Heart right ventricle (tissue), 16 donors: ENCODE results near the gene MAT2B. TPM values are rescaled to one million over a fixed set of nuclear protein-coding genes. Genes with fewer than 3 reads are reported as not detected.

Experiments used
- ATAC-seq, 8 donors: fragments of 200-7000 bp; cut with Tn5 transposase; one replicate each; pipeline ENCODE4 v1.9.1; 2020; ENCODE audit warnings: mild to moderate bottlenecking in 8 of 8, moderate library complexity in 8 of 8, moderate number of reproducible peaks in 1 of 8
- DNase-seq, 2 donors: peaks; one replicate each; pipeline ENCODE4 v3.0.0-alpha.2; 2020
- H3K27ac ChIP-seq, 10 donors: fragments of 200-600 bp; sonication (generic) in 2 of 10; one replicate each; pipeline versions ENCODE4 v1.5.0 to v1.8.0; 2020 to 2022; ENCODE audit warnings: mild to moderate bottlenecking in 3 of 10
- H3K27me3 ChIP-seq, 7 donors: fragments of 200-600 bp; one replicate each; pipeline ENCODE4 v1.8.0; 2021 to 2022; ENCODE audit warnings: mild to moderate bottlenecking in 2 of 7
- H3K36me3 ChIP-seq, 9 donors: fragments of 200-600 bp; sonication (generic) in 1 of 9; one replicate each; pipeline versions ENCODE4 v1.5.0 to v1.8.0; 2020 to 2022; ENCODE audit warnings: mild to moderate bottlenecking in 2 of 9
- H3K4me1 ChIP-seq, 9 donors: fragments of 200-600 bp; sonication (generic) in 1 of 9; one replicate each; pipeline versions ENCODE4 v1.5.0 to v1.8.0; 2020 to 2022; ENCODE audit warnings: mild to moderate bottlenecking in 4 of 9
- H3K4me3 ChIP-seq, 10 donors: fragments of 200-600 bp; sonication (generic) in 2 of 10; one replicate each; pipeline versions ENCODE4 v1.5.0 to v1.8.0; 2020 to 2022; ENCODE audit warnings: mild to moderate bottlenecking in 7 of 10, moderate library complexity in 2 of 10
- H3K9me3 ChIP-seq, 11 donors: fragments of 200-600 bp in 10 of 11; sonication (generic) in 2 of 11; one replicate each; pipeline versions ENCODE4 v1.5.0 to v1.8.0; 2013 to 2022; ENCODE audit warnings: mild to moderate bottlenecking in 2 of 11, control low read depth in 1 of 11, moderate library complexity in 1 of 11
- CTCF ChIP-seq, 9 donors: fragments of 200-600 bp; sonication (generic) in 2 of 9; IDR thresholded peaks; one replicate each; pipeline versions ENCODE4 v1.5.0 to v1.8.0; 2021 to 2022; ENCODE audit warnings: antibody characterized with exemption in 9 of 9, mild to moderate bottlenecking in 5 of 9, moderate library complexity in 1 of 9
- WGBS, 2 donors: extraction: QIAGEN DNeasy Blood & Tissue Kit; methylation state at CpG; one replicate each; pipeline ENCODE4 v1.1.7; 2013; ENCODE audit warnings: inconsistent platforms in 1 of 2; 5-methylcytosine and 5-hydroxymethylcytosine counted together
- intact Hi-C, 10 donors: fragments of 100-400 bp; cut with DNase I; formaldehyde crosslinking; loops; one replicate each; pipeline versions ENCODE4 v1.11.1 to v1.14.2; 2022
- long read RNA-seq, 3 donors: library from polyadenylated mRNA; unstranded; transcript quantifications; one replicate each; pipeline ENCODE4 v2.0.0, GENCODE V29; 2020 to 2021
- polyA plus RNA-seq, 2 donors: library from polyadenylated mRNA; stranded (reverse); fragments of 200-250 nt; gene quantifications; one replicate each; pipeline ENCODE4 v1.2.3, GENCODE V29; 2013
- total RNA-seq, 10 donors: library from RNA; stranded (reverse); fragmentation: NEBNext Ultra II Directional in 3 of 10; extraction: Animal tissue kit (Norgen Biotek cat#: 25700) in 3 of 10; gene quantifications; one replicate each; pipeline versions ENCODE4 v1.2.1 to v1.2.4, GENCODE V29; 2021 to 2023
- donor health status: Arrhythmogenic right ventricular cardiomyopathy.
- donor health status: ischemic (EF 13 %, LVEDD 7.1; RV severe dilation, severe dysfunction).
- donor health status: healthy with polysubstance abuse.
- donor health status: DM: no; HTN: yes; CAD: no.
- donor health status: DM: no; HTN: no; CAD: no.
- donor health status: ischemic (EF 25% LVEDD 6.9; RV normal size, moderate dysfunction).
- donor health status: ischemic (EF 25% LVEDD 5.7; RV mildly dilated, moderate dysfunction).
- donor health status: healthy.
- donor health status: DM: yes; HTN: yes; CAD: no.
- donor health status: Ischemic cardiomyopathy.
- donor health status: ischemic (EF 35%, LVEDD 5.7; RV mildly dilated, moderate dysfunction).
- donor health status: nonischemic (EF 11% LVEDD 7.7; RV severe dilation, severe dysfunction).
- donor health status: DM: yes; HTN: yes; CAD: no.
- donor health status: PGD.
- donor health status: ischemic (EF 29% LVEDD 5.4; RV normal size, mild dysfunction).
- donor health status: nonischemic (EF 23%, LVEDD 6.1; RV moderate dilation, normal function).

Gene MAT2B
- total RNA-seq (10 to 100 TPM; 48.4 to 63.2 (median 56.9) TPM), polyA plus RNA-seq (10 to 100 TPM; 22.9 to 34.6 TPM)
- long read RNA-seq, donor 1, transcript MAT2B-202 (7 exons, 2,103 nt) = major isoform, 98 of 115 reads
- long read RNA-seq, donor 1, transcript MAT2B-201 (7 exons, 2,226 nt) = minor isoform, 7 of 115 reads
- long read RNA-seq, donor 1, partial matches to known transcripts = 2 of 115 reads
- long read RNA-seq, donor 1, other reads (novel, unspliced or antisense) = 8 of 115 reads
- long read RNA-seq, donor 2, transcript MAT2B-202 (7 exons, 2,103 nt) = major isoform, 92 of 108 reads
- long read RNA-seq, donor 2, transcript MAT2B-201 (7 exons, 2,226 nt) = minor isoform, 8 of 108 reads
- long read RNA-seq, donor 2, partial matches to known transcripts = 1 of 108 reads
- long read RNA-seq, donor 2, other reads (novel, unspliced or antisense) = 6 of 108 reads
- long read RNA-seq, donor 3, transcript MAT2B-201 (7 exons, 2,226 nt) = minor isoform, 35 of 271 reads
- long read RNA-seq, donor 3, transcript MAT2B-202 (7 exons, 2,103 nt) = major isoform, 210 of 271 reads
- long read RNA-seq, donor 3, partial matches to known transcripts = 5 of 271 reads
- long read RNA-seq, donor 3, other reads (novel, unspliced or antisense) = 20 of 271 reads

DNA sequence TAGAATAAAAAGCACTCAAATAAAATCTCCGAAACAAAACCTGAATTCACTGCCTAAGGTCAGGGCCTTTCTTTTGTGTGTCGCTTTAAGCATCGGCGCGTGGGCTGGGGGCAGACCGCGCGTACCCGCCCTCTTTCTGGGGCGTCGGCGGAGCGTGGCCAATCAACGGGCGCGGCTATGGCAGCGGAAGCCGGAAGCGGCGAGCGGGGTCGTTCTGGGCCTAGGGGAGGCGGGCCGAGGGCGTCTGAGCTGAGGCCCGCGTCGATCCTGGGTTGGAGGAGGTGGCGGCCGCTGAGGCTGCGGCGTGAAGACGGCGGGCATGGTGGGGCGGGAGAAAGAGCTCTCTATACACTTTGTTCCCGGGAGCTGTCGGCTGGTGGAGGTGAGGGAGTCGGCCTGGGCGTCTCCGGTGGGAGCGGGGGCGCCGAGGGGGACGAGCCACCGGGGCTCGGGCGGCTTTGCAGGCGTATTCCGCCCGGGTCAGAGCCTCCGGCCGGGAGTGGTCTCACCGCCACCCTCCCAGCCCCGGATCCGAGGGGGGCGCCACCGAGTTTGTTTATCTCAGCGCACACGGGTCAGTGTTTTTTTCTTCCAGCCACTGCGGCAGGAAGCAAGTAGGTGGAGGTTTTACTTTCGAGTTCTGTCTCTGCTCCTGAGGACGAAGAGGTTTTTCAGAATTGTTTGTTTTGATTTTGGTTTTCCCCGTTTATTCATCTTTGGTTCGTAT is at the start of gene MAT2B:
Gene MAT2B, plus strand, starts transcription at position 252 of the 727 bp plus-strand sequence. Its CDS starts 68 bp downstream, at position 320.
- Histone ChIP-seq H3K27me3 (no peaks in the 10 kb centered on the region), H3K4me1 (peaks cover 6 to 65% (median 42%) of the 10 kb centered on the region in 9 donors), H3K9me3 (no peaks in the 10 kb centered on the region), H3K27ac (peak within 1 kb of the TSS; percentile 88 to 99 (median 94)), H3K36me3 (no peaks in the 10 kb centered on the region), H3K4me3 (peak within 1 kb of the TSS; percentile 59 to 90 (median 82))
- peak; percentile 12 to 77 (median 48) for TF ChIP-seq CTCF (IDR thresholded peaks at IDR 0.05)
- ATAC-seq (peak; percentile 97 to 99 (median 98)), DNase-seq (peak; percentile 96 to 97)
- WGBS, 2 donors = 0% methylated on average over 62 to 64 of the region's 64 CpGs
- intact Hi-C loops = loop anchor here in 6 of 10 donors (1.0 to 10.0 kb wide), 6 partner anchors 43 to 71 kb away; partner anchors contain the start of genes HMMR (in 5 of the 6), NUDCD2 (in 5 of the 6) and CCNG1 (in 3 of the 6)

- intact Hi-C loops = loop anchor here in 1 of 10 donors (10.0 kb wide), 1 partner anchor 49 kb away; the partner anchor contains the start of gene MAT2B
- no peak for ATAC-seq
- no peak for TF ChIP-seq CTCF (IDR thresholded peaks at IDR 0.05)
- Histone ChIP-seq H3K4me1 (peaks cover 6 to 25% (median 19%) of the 10 kb centered on the region in 9 donors), H3K4me3 (no peak overlapping the region), H3K27ac (no peak overlapping the region), H3K36me3 (peaks cover 0 to 58% (median 11%) of the 10 kb centered on the region in 9 donors), H3K27me3 (no peaks in the 10 kb centered on the region), H3K9me3 (no peaks in the 10 kb centered on the region)
- no peak for DNase-seq
- 89 to 92% methylated on average over 2 of the region's 2 CpGs for WGBS, 2 donors
These were observed 49.3 kb upstream of the MAT2B start for GRCh38 chr5:163456029-163456589.

DNA sequence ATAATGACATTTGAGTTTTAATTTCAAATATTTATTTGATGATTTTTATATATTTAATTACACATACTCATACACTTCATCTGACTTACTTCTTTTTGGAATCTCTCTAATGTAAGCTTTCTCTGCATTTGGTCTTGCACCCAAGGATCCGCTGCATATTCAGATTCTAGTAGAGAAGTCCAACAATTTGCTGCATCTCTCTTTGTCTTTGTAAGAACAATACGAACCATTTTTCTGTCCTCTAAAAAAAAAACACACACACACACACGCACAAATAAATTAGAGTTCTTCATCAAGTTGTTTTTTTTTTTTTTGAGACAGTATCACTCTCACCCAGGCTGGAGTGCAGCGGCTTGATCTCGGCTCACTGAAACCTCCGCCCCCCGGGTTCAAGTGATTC is 48.6 kb upstream of the MAT2B start:
- Histone ChIP-seq H3K36me3 (peaks cover 0 to 50% (median 11%) of the 10 kb centered on the region in 9 donors), H3K27me3 (no peaks in the 10 kb centered on the region), H3K27ac (no peak overlapping the region), H3K9me3 (no peaks in the 10 kb centered on the region), H3K4me1 (peaks cover 6 to 33% (median 26%) of the 10 kb centered on the region in 9 donors), H3K4me3 (no peak overlapping the region)
- DNase-seq (no peak), ATAC-seq (no peak)
- 95 to 97% methylated on average over 7 of the region's 7 CpGs for WGBS, 2 donors
- no peak for TF ChIP-seq CTCF (IDR thresholded peaks at IDR 0.05)
- intact Hi-C loops = loop anchor here in 1 of 10 donors (10.0 kb wide), 1 partner anchor 48 kb away; the partner anchor contains the start of gene MAT2B
